Endothelial cell of umbilical vein (primary cell): Measurements from ENCODE around the gene RASSF5. TPM values are rescaled to one million over a fixed set of nuclear protein-coding genes. Genes with fewer than 3 reads are reported as not detected.

Experiments
- BruUV-seq: library from RNA; stranded (reverse); fragments of 400-500 nt; replicated peaks from 2 replicates; lab custom pipeline; 2021; lab: Mats Ljungman, UMichigan
- CTCF ChIA-PET: fragments of 300-600, 350-600 bp; sonication (Branson Sonifier 250); formaldehyde crosslinking; loops from one replicate; lab custom pipeline; 2021; ENCODE audit warnings: antibody characterized with exemption, inconsistent platforms; lab: Charles Lee
- POLR2A ChIA-PET: fragments of 300-600, 350-600 bp; sonication (Branson Sonifier 250); formaldehyde crosslinking; loops from one replicate; lab custom pipeline; 2021; ENCODE audit warnings: antibody characterized with exemption, inconsistent platforms; lab: Charles Lee
- DNase-seq: peaks from one replicate; pipeline ENCODE4 v3.0.0-alpha.2; 2011; ENCODE audit warnings: low read depth, low spot score
- FAIRE-seq: peaks from 2 replicates; lab custom pipeline; 2011; peaks lifted over from hg19 to GRCh38; lab: Jason Lieb, UNC
- H2AFZ ChIP-seq: 2 replicates; pipeline ENCODE4 v1.6.0; 2012; ENCODE audit warnings: low read depth, low read length, control low read depth, inconsistent platforms
- H3K27ac ChIP-seq: 2 replicates; pipeline ENCODE4 v1.5.1; 2011; ENCODE audit warnings: low read depth, mild to moderate bottlenecking, control low read depth, low read length, moderate library complexity; ENCODE audit not compliant: insufficient read depth
- H3K27me3 ChIP-seq, 2 experiments: 2 replicates each; pipeline versions ENCODE4 v1.6.0 to v1.6.1; 2011; ENCODE audit warnings: low read length in 2 of 2, mixed read lengths in 1 of 2; ENCODE audit not compliant: control insufficient read depth in 2 of 2, insufficient read depth in 2 of 2
- H3K36me3 ChIP-seq, 2 experiments: 2 replicates in 1 of 2; 3 replicates in 1 of 2; pipeline ENCODE4 v1.5.1; 2011; ENCODE audit warnings: low read length in 2 of 2, mild to moderate bottlenecking in 1 of 2, moderate library complexity in 1 of 2; ENCODE audit not compliant: control insufficient read depth in 2 of 2, insufficient read depth in 2 of 2; ENCODE audit errors: extremely low read depth in 1 of 2
- H3K4me1 ChIP-seq: 3 replicates; pipeline ENCODE4 v1.5.1; 2011; ENCODE audit warnings: mild to moderate bottlenecking, low read length; ENCODE audit not compliant: control insufficient read depth, insufficient read depth; ENCODE audit errors: extremely low read depth
- H3K4me2 ChIP-seq: 2 replicates; pipeline ENCODE4 v1.6.1; 2011; ENCODE audit warnings: low read length, control low read depth, mixed read lengths; ENCODE audit not compliant: insufficient read depth
- H3K4me3 ChIP-seq, 3 experiments: fragments of 200-600 bp in 1 of 3; sonication (generic), shearing (Covaris generic) in 1 of 3; replicated peaks in 1 of 3; 2 replicates each; pipeline ENCODE4 v1.5.1; 2011 to 2016; ENCODE audit warnings: control low read depth in 3 of 3, low read length in 3 of 3, mild to moderate bottlenecking in 2 of 3, inconsistent platforms in 1 of 3, low read depth in 1 of 3, moderate library complexity in 1 of 3; ENCODE audit not compliant: insufficient read depth in 1 of 3
- H3K79me2 ChIP-seq: 2 replicates; pipeline ENCODE4 v1.6.0; 2012; ENCODE audit warnings: low read length, inconsistent platforms; ENCODE audit not compliant: control insufficient read depth, insufficient read depth
- H3K9ac ChIP-seq: replicated peaks from 2 replicates; pipeline ENCODE3; 2011; ENCODE audit warnings: low read length, control low read depth; ENCODE audit not compliant: insufficient read depth; ENCODE audit errors: extremely low read depth
- H3K9me1 ChIP-seq: replicated peaks from 3 replicates; pipeline ENCODE4 v1.6.0; 2011; ENCODE audit warnings: mild to moderate bottlenecking, low read length; ENCODE audit not compliant: control insufficient read depth, insufficient read depth; ENCODE audit errors: extremely low read depth
- H3K9me3 ChIP-seq: replicated peaks from 2 replicates; pipeline ENCODE4 v1.5.1; 2012; ENCODE audit warnings: low read length, inconsistent platforms; ENCODE audit not compliant: control insufficient read depth, insufficient read depth
- H4K20me1 ChIP-seq: replicated peaks from 2 replicates; pipeline ENCODE3; 2011; ENCODE audit warnings: mild to moderate bottlenecking, low read length; ENCODE audit not compliant: control insufficient read depth, insufficient read depth; ENCODE audit errors: extremely low read depth
- CTCF ChIP-seq, 2 donors: IDR thresholded peaks; 1 replicate in 1 of 2; 2 replicates in 1 of 2; pipeline ENCODE4 v1.5.1; 2011; ENCODE audit warnings: low read length in 2 of 2, mild to moderate bottlenecking in 2 of 2, moderate library complexity in 2 of 2, control low read depth in 1 of 2, inconsistent platforms in 1 of 2, low read depth in 1 of 2; ENCODE audit not compliant: insufficient read depth in 1 of 2; ENCODE audit errors: extremely low read depth in 1 of 2
- EZH2 ChIP-seq: IDR thresholded peaks from 2 replicates; pipeline ENCODE4 v1.6.1; 2012; ENCODE audit warnings: borderline replicate concordance, low read depth, mild to moderate bottlenecking, moderate library complexity, low read length, inconsistent platforms; ENCODE audit not compliant: severe bottlenecking
- FOS ChIP-seq: IDR thresholded peaks from 2 replicates; pipeline ENCODE4 v1.6.1; 2011; ENCODE audit warnings: mild to moderate bottlenecking, low read length, moderate library complexity, borderline replicate concordance; ENCODE audit not compliant: insufficient read depth
- GATA2 ChIP-seq: IDR thresholded peaks from 2 replicates; pipeline ENCODE4 v1.7.0; 2011; ENCODE audit warnings: low read depth, mild to moderate bottlenecking, moderate library complexity, mixed read lengths, low read length; ENCODE audit not compliant: insufficient read length, insufficient read depth
- JUN ChIP-seq: IDR thresholded peaks from 2 replicates; pipeline ENCODE4 v1.6.1; 2011; ENCODE audit warnings: borderline replicate concordance, low read depth; ENCODE audit not compliant: insufficient read length, insufficient read depth
- MAX ChIP-seq: IDR thresholded peaks from 2 replicates; pipeline ENCODE4 v1.6.1; 2011; ENCODE audit not compliant: insufficient read depth, insufficient read length
- MYC ChIP-seq: IDR thresholded peaks from one replicate; pipeline ENCODE4 v1.6.1; 2011; ENCODE audit warnings: mild to moderate bottlenecking, low read depth, low read length
- POLR2A ChIP-seq: IDR thresholded peaks from 2 replicates; pipeline ENCODE4 v1.6.1; 2012; ENCODE audit warnings: low read depth, mild to moderate bottlenecking, control low read depth, low read length
- POLR2AphosphoS5 ChIP-seq: IDR thresholded peaks from 2 replicates; pipeline ENCODE4 v1.6.1; 2012; ENCODE audit warnings: low read depth, mild to moderate bottlenecking, control low read depth, low read length, moderate library complexity; ENCODE audit not compliant: insufficient read depth
- dilution Hi-C: fragments of 300-500 bp; cut with MboI; formaldehyde crosslinking; loops from one replicate; pipeline ENCODE4 v1.15.0; 2019; ENCODE audit warnings: low sequenced_read_pairs; ENCODE audit not compliant: extremely low pct_ligation_motif_present
- intact Hi-C: fragments of 100-400 bp; cut with micrococcal nuclease; formaldehyde crosslinking; loops from one replicate; pipeline ENCODE4 v1.10.0; 2022
- polyA plus RNA-seq, 4 experiments: library from polyadenylated mRNA; depleted of rRNA in 3 of 4; stranded (reverse) in 3 of 4; unstranded in 1 of 4; fragments of >200 nt; gene quantifications; 2 replicates each; pipeline versions ENCODE4 v1.2.1 to v1.2.3, GENCODE V29; 2011 to 2012; ENCODE audit warnings: missing spikeins in 1 of 4
- total RNA-seq: library from RNA; stranded (reverse); gene quantifications from 2 replicates; pipeline ENCODE4 v1.2.3, GENCODE V29; 2021

RASSF5 gene
- total and polyA plus RNA-seq, 2 donors (not counting 3 experiments of a cell fraction or from before 2014, with no cell fraction given): 0.23 to 0.60 TPM

- ChIA-PET POLR2A (no interaction called here), CTCF (interaction anchor here (1.0 to 5.1 kb wide), 2 partner anchors 12 to 20 kb away, joined by 3 to 43 read pairs; partner anchors contain the start of gene IKBKE)
- FAIRE-seq (no peak), DNase-seq (no peak)
- Histone ChIP-seq H3K4me2 (no peak overlapping the region), H3K27ac (no peak overlapping the region), H3K9me1 (no peaks in the 10 kb centered on the region), H2AFZ (no peak overlapping the region), H3K9me3 (no peaks in the 10 kb centered on the region), H3K4me1 (peaks cover 35% of the 10 kb centered on the region), H4K20me1 (no peaks in the 10 kb centered on the region), H3K79me2 (no peaks in the 10 kb centered on the region), H3K27me3 (no peaks in the 10 kb centered on the region), H3K4me3 (no peak overlapping the region), H3K36me3 (peaks cover 11 to 17% of the 10 kb centered on the region in 2 experiments), H3K9ac (no peak overlapping the region)
- intact Hi-C loops (no loop called here), dilution Hi-C loops (no loop called here)
- no TSS peak for BruUV-seq
- no peak for TF ChIP-seq CTCF (IDR thresholded peaks at IDR 0.05; ENCODE audit: extremely low read depth in 1 of 2, insufficient read depth in 1 of 2, low read depth in 1 of 2, low read length in 2 of 2)
- no peak for TF ChIP-seq JUN
- TF ChIP-seq POLR2AphosphoS5: no peak
- TF ChIP-seq EZH2: no peak
- no peak for TF ChIP-seq GATA2
- no peak for TF ChIP-seq MYC
- TF ChIP-seq MAX: no peak
- TF ChIP-seq POLR2A: no peak
- TF ChIP-seq FOS: no peak
Observed at GRCh38 chr1:206459703-206460102, 47.6 kb upstream of the RASSF5 start.
